ENCODE results near the gene PAPPA2. TPM values are rescaled to one million over a fixed set of nuclear protein-coding genes. Genes with fewer than 3 reads are reported as not detected.

The PAPPA2 gene
- total and polyA plus RNA-seq, 2 of the 4 experiments (the other 2 are of a cell fraction): 0.10 to 0.18 TPM

- H2AK9ac ChIP-seq (replicated peaks; ENCODE audit: low read depth, low read length, poor library complexity): no peak overlapping the region
These were observed 73.6 kb downstream of the PAPPA2 start for GRCh38 chr1:176536588-176536987.

More at GRCh38 chr1:176536588-176536987, 73.6 kb downstream of the PAPPA2 start:
- Histone ChIP-seq H3K27ac (ENCODE audit: insufficient read depth, low read length) (no peak overlapping the region), H3K18ac (ENCODE audit: low read depth, low read length) (no peak overlapping the region), H4K8ac (ENCODE audit: low read depth in 2 of 2, low read length in 2 of 2) (no peak overlapping the region), H2BK15ac (ENCODE audit: low read depth, low read length) (no peak overlapping the region), H2BK5ac (ENCODE audit: low read depth, low read length, poor library complexity, severe bottlenecking) (no peak overlapping the region), H3K79me1 (ENCODE audit: low read depth in 1 of 2, low read length in 2 of 2) (no peaks in the 10 kb centered on the region), H3K4me3 (ENCODE audit: insufficient read depth, low read depth, low read length) (no peak overlapping the region), H4K20me1 (ENCODE audit: insufficient read depth, low read length) (no peaks in the 10 kb centered on the region), H2AK5ac (ENCODE audit: low read depth, low read length) (no peak overlapping the region), H3K4me2 (ENCODE audit: low read depth, low read length) (no peak overlapping the region), H3K14ac (replicated peaks; ENCODE audit: low read depth, low read length) (no peak overlapping the region), H3K27me3 (ENCODE audit: control insufficient read depth, insufficient read depth, low read length) (no peaks in the 10 kb centered on the region), H3K23ac (ENCODE audit: low read depth, low read length) (no peak overlapping the region), H3K9me3 (ENCODE audit: control insufficient read depth, insufficient read depth, low read length) (no peaks in the 10 kb centered on the region), H3K36me3 (ENCODE audit: control insufficient read depth, insufficient read depth, low read length) (no peaks in the 10 kb centered on the region), H2AFZ (replicated peaks; ENCODE audit: low read length, poor library complexity) (no peak overlapping the region), H3K4me1 (ENCODE audit: control insufficient read depth, insufficient read depth, low read length) (no peaks in the 10 kb centered on the region), H4K91ac (ENCODE audit: insufficient read depth, low read depth, low read length) (no peak overlapping the region), H3K9ac (ENCODE audit: low read depth, low read length) (no peak overlapping the region), H2BK20ac (ENCODE audit: low read depth, low read length) (no peak overlapping the region), H2BK120ac (ENCODE audit: low read depth, low read length) (no peak overlapping the region), H4K5ac (ENCODE audit: low read depth, low read length) (no peak overlapping the region), H3K56ac (ENCODE audit: extremely low read depth, insufficient read depth, low read length) (no peak overlapping the region), H3K4ac (ENCODE audit: low read depth, low read length) (no peak overlapping the region), H3K9me1 (ENCODE audit: insufficient read depth, low read length) (no peaks in the 10 kb centered on the region)
- no CpG with 5 or more reads among the region's 2 CpGs for WGBS, 2 experiments (ENCODE audit: extremely low coverage in 2 of 2, insufficient read length in 1 of 2)
- BruUV-seq (replicated peaks): no TSS peak
- ATAC-seq (ENCODE audit: low read depth) (no peak), DNase-seq (no peak)
- ChIA-PET POLR2A (ENCODE audit: unreplicated experiment) (no interaction called here), CTCF (no interaction called here)
- TF ChIP-seq CEBPB (IDR thresholded peaks at IDR 0.05; ENCODE audit: low read depth, low read length) (no peak), BHLHE40 (IDR thresholded peaks at IDR 0.05; ENCODE audit: low read depth, low read length) (no peak), NFE2L2 (IDR thresholded peaks at IDR 0.05; ENCODE audit: low read depth, low read length) (no peak), RCOR1 (IDR thresholded peaks at IDR 0.05; ENCODE audit: insufficient replicate concordance, low read length) (no peak), POLR2A (IDR thresholded peaks at IDR 0.05; ENCODE audit: low read depth, low read length) (no peak), ELK1 (IDR thresholded peaks at IDR 0.05; ENCODE audit: borderline replicate concordance, low read depth, low read length) (no peak), MAZ (IDR thresholded peaks at IDR 0.05; ENCODE audit: borderline replicate concordance, low read depth, low read length) (no peak), MXI1 (IDR thresholded peaks at IDR 0.05; ENCODE audit: borderline replicate concordance, low read depth, low read length) (no peak), MAFK (IDR thresholded peaks at IDR 0.05; ENCODE audit: low read depth, low read length) (no peak), CHD1 (IDR thresholded peaks at IDR 0.05; ENCODE audit: low read depth, low read length) (no peak), RFX5 (IDR thresholded peaks at IDR 0.05; ENCODE audit: low read depth, low read length) (no peak), CTCF (conservative IDR thresholded peaks at IDR 0.05; ENCODE audit: low read depth, low read length) (no peak), SMC3 (IDR thresholded peaks at IDR 0.05; ENCODE audit: low read depth, low read length) (no peak), RAD21 (IDR thresholded peaks at IDR 0.05; ENCODE audit: low read length) (no peak), FOS (IDR thresholded peaks at IDR 0.05; ENCODE audit: low read depth, low read length) (no peak)
- TF ChIP-seq, protein P1, sequence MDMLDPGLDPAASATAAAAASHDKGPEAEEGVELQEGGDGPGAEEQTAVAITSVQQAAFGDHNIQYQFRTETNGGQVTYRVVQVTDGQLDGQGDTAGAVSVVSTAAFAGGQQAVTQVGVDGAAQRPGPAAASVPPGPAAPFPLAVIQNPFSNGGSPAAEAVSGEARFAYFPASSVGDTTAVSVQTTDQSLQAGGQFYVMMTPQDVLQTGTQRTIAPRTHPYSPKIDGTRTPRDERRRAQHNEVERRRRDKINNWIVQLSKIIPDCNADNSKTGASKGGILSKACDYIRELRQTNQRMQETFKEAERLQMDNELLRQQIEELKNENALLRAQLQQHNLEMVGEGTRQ (IDR thresholded peaks at IDR 0.05; ENCODE audit: low read depth, low read length): no peak
- intact Hi-C loops (cut with micrococcal nuclease): no loop called here
- in situ Hi-C loops (cut with MboI; ENCODE audit: low sequenced_read_pairs): no loop called here
- dilution Hi-C loops (cut with HindIII; ENCODE audit: low sequenced_read_pairs, unreplicated experiment): no loop called here
